K562 (cell line): ENCODE measurements around the gene GPC2. TPM values are rescaled to one million over a fixed set of nuclear protein-coding genes. Genes with fewer than 3 reads are reported as not detected.
A peak's percentile ranks its signal among the peaks of the same experiment; 100 is the strongest.

Experiments used
- EHMT2 ChIP-seq: fragments of 450-650 bp; IDR thresholded peaks from 2 replicates; pipeline ENCODE4 v1.6.1; 2018; ENCODE audit warnings: antibody characterized with exemption
- ERF ChIP-seq: fragments of 450-650 bp; formaldehyde crosslinking; IDR thresholded peaks from 2 replicates; pipeline ENCODE4 v1.4.0; 2020; ENCODE audit warnings: mild to moderate bottlenecking, mixed read lengths
- HMGN3 ChIP-seq: IDR thresholded peaks from 2 replicates; pipeline ENCODE4 v1.6.1; 2011; ENCODE audit warnings: borderline replicate concordance, low read depth, mild to moderate bottlenecking, mixed read lengths, low read length; ENCODE audit not compliant: insufficient read length; ENCODE audit errors: extremely low read depth
- NCOA4 ChIP-seq: fragments of 450-650 bp; IDR thresholded peaks from 2 replicates; pipeline ENCODE4 v1.6.1; 2018; ENCODE audit warnings: mild to moderate bottlenecking; ENCODE audit not compliant: partially characterized antibody
- NEUROD1 ChIP-seq: fragments of 150-350 bp; IDR thresholded peaks from 2 replicates; pipeline ENCODE4 v1.6.1; 2014; ENCODE audit warnings: borderline replicate concordance, low read length, low read depth; ENCODE audit not compliant: partially characterized antibody
- NUFIP1 ChIP-seq: fragments of 450-650 bp; IDR thresholded peaks from 2 replicates; pipeline ENCODE4 v1.6.1; 2018; ENCODE audit not compliant: partially characterized antibody
- PHB ChIP-seq: fragments of 250-450 bp; sonication (Bioruptor Pico); IDR thresholded peaks from 2 replicates; pipeline ENCODE4 v1.5.0; 2021
- ZNF121 ChIP-seq: sonication (generic); formaldehyde crosslinking; conservative IDR thresholded peaks from 2 replicates; pipeline ENCODE4 v1.8.0; 2022; ENCODE audit warnings: missing genetic modification reagents
- ZNF586 ChIP-seq: fragments of 450-650 bp; formaldehyde crosslinking; conservative IDR thresholded peaks from 2 replicates; pipeline ENCODE4 v1.4.0; 2020; ENCODE audit warnings: mild to moderate bottlenecking, moderate library complexity
- polyA plus RNA-seq, 8 experiments: library from polyadenylated mRNA; depleted of rRNA in 4 of 8; stranded (reverse) in 5 of 8; unstranded in 3 of 8; fragments of >200 nt; fragmentation: Nextera tagmentation in 2 of 8; fragmentation: Illumina TruSeq in 1 of 8; extraction: Ambion mirVana in 2 of 8; extraction: Trizol in 1 of 8; gene quantifications; 2 replicates each; pipeline versions ENCODE4 v1.2.1 to v1.2.3, GENCODE V29; 2011 to 2014; ENCODE audit warnings: inconsistent platforms in 1 of 8, missing spikeins in 1 of 8
- total RNA-seq, 7 experiments: library from RNA; depleted of rRNA in 6 of 7; stranded (reverse); fragments of >200 nt in 6 of 7; fragmentation: Illumina TruSeq in 2 of 7; extraction: Trizol in 2 of 7; gene quantifications; 2 replicates each; pipeline versions ENCODE4 v1.2.1 to v1.2.3, GENCODE V29; 2011 to 2021; ENCODE audit warnings: low replicate concordance in 1 of 7
- TF ChIP-seq, protein P1 (sequence below), 2 experiments: fragments of 450-650 bp; formaldehyde crosslinking in 1 of 2; IDR thresholded peaks; 2 replicates each; pipeline versions ENCODE4 v1.4.0 to v1.6.1; 2014 to 2020; ENCODE audit warnings: mild to moderate bottlenecking in 2 of 2, borderline replicate concordance in 1 of 2, low read depth in 1 of 2
- TF ChIP-seq, protein P2 (sequence below): fragments of 450-650 bp; formaldehyde crosslinking; IDR thresholded peaks from 2 replicates; pipeline ENCODE4 v1.4.0; 2020; ENCODE audit warnings: mild to moderate bottlenecking
- TF ChIP-seq, protein P3 (sequence below): fragments of 250-450 bp; sonication (Bioruptor Pico); IDR thresholded peaks from 2 replicates; pipeline ENCODE4 v1.4.0; 2020; ENCODE audit warnings: mild to moderate bottlenecking, moderate library complexity, borderline replicate concordance
- TF ChIP-seq, protein P4 (sequence below): sonication (generic); formaldehyde crosslinking; IDR thresholded peaks from 2 replicates; pipeline ENCODE4 v1.8.0; 2022; ENCODE audit warnings: mild to moderate bottlenecking, missing genetic modification reagents

Gene GPC2
- total and polyA plus RNA-seq, 9 of the 15 experiments (the other 6 are each of a cell fraction or from before 2014, with no cell fraction given): 0.06 to 7.7 (median 1.4) TPM; not detected in 1

DNA sequence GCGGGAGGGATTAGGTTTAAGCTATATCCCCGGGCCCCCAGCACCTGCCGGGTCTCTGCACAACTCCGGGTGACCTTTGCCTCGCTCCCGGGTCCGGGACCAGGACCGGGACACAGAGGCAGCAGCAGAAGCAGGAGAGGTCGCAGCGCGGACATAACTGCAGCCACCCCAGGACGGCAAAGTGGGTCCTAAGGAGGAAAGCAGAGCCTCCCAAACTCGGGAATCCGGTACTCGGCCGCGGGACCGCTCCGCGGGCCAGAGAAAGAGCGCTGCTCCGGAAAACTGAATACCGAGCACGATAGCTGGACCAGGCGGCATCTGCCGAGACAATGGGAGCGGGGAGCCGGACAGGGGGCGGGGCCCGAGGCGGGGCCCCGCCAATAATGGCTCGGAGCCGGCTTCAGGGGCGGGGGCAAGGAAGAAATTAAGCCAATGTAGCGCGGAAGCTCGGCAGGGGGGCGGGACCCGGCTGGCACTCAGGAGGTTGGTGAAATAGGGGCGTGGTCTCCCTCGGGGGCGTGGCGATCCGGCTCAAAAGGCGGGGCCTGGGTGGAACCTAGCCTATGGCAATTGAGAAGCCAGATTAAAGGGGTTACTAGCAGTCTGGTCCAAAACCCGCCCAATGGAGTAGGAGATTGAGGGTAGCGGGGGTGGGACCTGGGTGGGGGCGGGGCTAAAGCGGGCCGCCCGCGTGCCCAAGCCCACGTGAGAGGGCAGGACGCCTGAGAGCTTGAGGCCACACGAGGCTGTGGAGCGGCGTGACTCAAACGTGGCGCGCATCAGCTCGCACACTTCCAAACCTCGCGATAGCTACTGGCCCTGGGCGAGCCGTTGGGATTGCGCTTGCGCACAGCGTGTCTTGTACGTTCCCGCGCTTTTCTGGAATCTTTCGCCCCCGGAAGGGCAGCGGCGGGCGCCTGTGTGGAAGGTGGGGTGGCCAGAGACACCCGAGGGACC lies at the start of gene GPC2, which contains the start of gene STAG3 (continued):
- TF ChIP-seq, protein P1, sequence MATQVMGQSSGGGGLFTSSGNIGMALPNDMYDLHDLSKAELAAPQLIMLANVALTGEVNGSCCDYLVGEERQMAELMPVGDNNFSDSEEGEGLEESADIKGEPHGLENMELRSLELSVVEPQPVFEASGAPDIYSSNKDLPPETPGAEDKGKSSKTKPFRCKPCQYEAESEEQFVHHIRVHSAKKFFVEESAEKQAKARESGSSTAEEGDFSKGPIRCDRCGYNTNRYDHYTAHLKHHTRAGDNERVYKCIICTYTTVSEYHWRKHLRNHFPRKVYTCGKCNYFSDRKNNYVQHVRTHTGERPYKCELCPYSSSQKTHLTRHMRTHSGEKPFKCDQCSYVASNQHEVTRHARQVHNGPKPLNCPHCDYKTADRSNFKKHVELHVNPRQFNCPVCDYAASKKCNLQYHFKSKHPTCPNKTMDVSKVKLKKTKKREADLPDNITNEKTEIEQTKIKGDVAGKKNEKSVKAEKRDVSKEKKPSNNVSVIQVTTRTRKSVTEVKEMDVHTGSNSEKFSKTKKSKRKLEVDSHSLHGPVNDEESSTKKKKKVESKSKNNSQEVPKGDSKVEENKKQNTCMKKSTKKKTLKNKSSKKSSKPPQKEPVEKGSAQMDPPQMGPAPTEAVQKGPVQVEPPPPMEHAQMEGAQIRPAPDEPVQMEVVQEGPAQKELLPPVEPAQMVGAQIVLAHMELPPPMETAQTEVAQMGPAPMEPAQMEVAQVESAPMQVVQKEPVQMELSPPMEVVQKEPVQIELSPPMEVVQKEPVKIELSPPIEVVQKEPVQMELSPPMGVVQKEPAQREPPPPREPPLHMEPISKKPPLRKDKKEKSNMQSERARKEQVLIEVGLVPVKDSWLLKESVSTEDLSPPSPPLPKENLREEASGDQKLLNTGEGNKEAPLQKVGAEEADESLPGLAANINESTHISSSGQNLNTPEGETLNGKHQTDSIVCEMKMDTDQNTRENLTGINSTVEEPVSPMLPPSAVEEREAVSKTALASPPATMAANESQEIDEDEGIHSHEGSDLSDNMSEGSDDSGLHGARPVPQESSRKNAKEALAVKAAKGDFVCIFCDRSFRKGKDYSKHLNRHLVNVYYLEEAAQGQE (IDR thresholded peaks at IDR 0.05; ENCODE audit: borderline replicate concordance): no peak
- TF ChIP-seq, protein P1 (CRISPR knock-in tag; IDR thresholded peaks at IDR 0.05; ENCODE audit: low read depth): no peak
- TF ChIP-seq ZNF121 (no peak; the same call in 1 of the 2 replicates), ERF (CRISPR knock-in tag) (no peak), PHB (CRISPR knock-in tag) (no peak), NUFIP1 (no peak), ZNF586 (CRISPR knock-in tag) (no peak), EHMT2 (no peak), HMGN3 (peak; percentile 56), NEUROD1 (no peak), NCOA4 (no peak)
- TF ChIP-seq, protein P2, sequence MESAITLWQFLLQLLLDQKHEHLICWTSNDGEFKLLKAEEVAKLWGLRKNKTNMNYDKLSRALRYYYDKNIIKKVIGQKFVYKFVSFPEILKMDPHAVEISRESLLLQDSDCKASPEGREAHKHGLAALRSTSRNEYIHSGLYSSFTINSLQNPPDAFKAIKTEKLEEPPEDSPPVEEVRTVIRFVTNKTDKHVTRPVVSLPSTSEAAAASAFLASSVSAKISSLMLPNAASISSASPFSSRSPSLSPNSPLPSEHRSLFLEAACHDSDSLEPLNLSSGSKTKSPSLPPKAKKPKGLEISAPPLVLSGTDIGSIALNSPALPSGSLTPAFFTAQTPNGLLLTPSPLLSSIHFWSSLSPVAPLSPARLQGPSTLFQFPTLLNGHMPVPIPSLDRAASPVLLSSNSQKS (CRISPR knock-in tag): no peak
- TF ChIP-seq, protein P3, sequence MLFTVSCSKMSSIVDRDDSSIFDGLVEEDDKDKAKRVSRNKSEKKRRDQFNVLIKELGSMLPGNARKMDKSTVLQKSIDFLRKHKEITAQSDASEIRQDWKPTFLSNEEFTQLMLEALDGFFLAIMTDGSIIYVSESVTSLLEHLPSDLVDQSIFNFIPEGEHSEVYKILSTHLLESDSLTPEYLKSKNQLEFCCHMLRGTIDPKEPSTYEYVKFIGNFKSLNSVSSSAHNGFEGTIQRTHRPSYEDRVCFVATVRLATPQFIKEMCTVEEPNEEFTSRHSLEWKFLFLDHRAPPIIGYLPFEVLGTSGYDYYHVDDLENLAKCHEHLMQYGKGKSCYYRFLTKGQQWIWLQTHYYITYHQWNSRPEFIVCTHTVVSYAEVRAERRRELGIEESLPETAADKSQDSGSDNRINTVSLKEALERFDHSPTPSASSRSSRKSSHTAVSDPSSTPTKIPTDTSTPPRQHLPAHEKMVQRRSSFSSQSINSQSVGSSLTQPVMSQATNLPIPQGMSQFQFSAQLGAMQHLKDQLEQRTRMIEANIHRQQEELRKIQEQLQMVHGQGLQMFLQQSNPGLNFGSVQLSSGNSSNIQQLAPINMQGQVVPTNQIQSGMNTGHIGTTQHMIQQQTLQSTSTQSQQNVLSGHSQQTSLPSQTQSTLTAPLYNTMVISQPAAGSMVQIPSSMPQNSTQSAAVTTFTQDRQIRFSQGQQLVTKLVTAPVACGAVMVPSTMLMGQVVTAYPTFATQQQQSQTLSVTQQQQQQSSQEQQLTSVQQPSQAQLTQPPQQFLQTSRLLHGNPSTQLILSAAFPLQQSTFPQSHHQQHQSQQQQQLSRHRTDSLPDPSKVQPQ (CRISPR knock-in tag): no peak
- TF ChIP-seq, protein P4, sequence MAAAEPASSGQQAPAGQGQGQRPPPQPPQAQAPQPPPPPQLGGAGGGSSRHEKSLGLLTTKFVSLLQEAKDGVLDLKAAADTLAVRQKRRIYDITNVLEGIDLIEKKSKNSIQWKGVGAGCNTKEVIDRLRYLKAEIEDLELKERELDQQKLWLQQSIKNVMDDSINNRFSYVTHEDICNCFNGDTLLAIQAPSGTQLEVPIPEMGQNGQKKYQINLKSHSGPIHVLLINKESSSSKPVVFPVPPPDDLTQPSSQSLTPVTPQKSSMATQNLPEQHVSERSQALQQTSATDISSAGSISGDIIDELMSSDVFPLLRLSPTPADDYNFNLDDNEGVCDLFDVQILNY (CRISPR knock-in tag): peak; percentile 84; the same call in 1 of the 2 replicates
